D721Med (cell line): ENCODE measurements around the gene NTNG1.

Experiments used
- DNase-seq: peaks from one replicate; pipeline ENCODE4 v3.0.0; 2011; ENCODE audit warnings: low spot score; ENCODE audit not compliant: insufficient read length
- FAIRE-seq: peaks from 2 replicates; lab custom pipeline; 2011; peaks lifted over from hg19 to GRCh38; lab: Jason Lieb, UNC
- CTCF ChIP-seq: IDR thresholded peaks from 2 replicates; pipeline ENCODE4 v1.5.1; 2012; ENCODE audit warnings: mild to moderate bottlenecking, control low read depth; ENCODE audit not compliant: insufficient read depth; ENCODE audit errors: missing control alignments

The NTNG1 gene

GRCh38 chr1:107175102-107175909 lies 34.5 kb downstream of the NTNG1 start:
- no peak for TF ChIP-seq CTCF
- FAIRE-seq = no peak
- DNase-seq = no peak

GRCh38 chr1:107181253-107181969 lies 40.6 kb downstream of the NTNG1 start:
- FAIRE-seq (no peak), DNase-seq (no peak)
- no peak for TF ChIP-seq CTCF

GRCh38 chr1:107183011-107183410 lies 42.2 kb downstream of the NTNG1 start:
- FAIRE-seq (no peak), DNase-seq (no peak)
- TF ChIP-seq CTCF = no peak

- DNase-seq = no peak
- TF ChIP-seq CTCF = no peak
- no peak for FAIRE-seq
These were observed 44.0 kb downstream of the NTNG1 start for GRCh38 chr1:107184888-107185287.

GRCh38 chr1:107187399-107187798 lies 46.6 kb downstream of the NTNG1 start:
- FAIRE-seq (no peak), DNase-seq (no peak)
- TF ChIP-seq CTCF = no peak

- TF ChIP-seq CTCF = no peak
- FAIRE-seq (no peak), DNase-seq (no peak)
These were observed 47.3 kb downstream of the NTNG1 start for GRCh38 chr1:107188160-107188559.

GRCh38 chr1:107194380-107194779 lies 53.5 kb downstream of the NTNG1 start:
- DNase-seq (no peak), FAIRE-seq (no peak)
- no peak for TF ChIP-seq CTCF
